NCI-H69 (cell line): ENCODE data around the gene MRPL23.

Experiments used
- DNase-seq: peaks from one replicate; lab custom pipeline; 2025; lab: John Stamatoyannopoulos, UW

Gene MRPL23

DNA sequence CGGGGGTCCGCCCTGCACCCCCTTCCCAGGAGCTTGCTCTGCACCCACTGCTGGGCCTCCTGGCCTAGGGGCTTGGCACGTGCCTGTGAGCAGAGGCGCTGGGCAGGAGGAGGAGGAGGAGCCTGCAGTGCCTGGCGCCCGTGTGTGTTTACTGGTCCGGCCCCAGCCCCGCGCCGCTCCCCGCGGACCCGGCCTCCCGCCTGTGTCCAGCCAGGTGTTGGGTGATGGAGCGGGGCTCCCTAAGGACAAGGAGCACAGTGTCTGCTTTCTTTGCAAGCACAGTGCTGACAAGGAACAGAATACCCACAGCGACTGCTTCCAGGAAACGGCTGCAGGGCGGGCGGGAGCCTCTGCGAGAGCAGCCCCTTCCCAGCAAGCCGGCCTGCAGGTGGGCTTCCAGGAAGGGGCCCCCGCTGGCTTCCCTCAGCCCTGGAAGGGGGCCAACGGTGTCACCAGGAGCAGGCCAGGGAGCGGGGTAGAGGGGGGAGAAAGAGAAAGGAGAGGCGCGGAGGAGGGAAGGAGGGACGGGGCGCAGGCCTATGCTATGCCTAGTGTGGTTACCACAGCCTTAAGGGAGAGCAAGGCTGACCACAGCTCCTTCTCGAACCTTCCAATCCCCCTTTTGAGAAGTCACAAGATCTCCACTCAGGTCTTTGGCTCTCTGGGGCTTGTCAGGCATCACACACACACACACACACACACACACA, 43.9 kb downstream of the MRPL23 start:
- DNase-seq = no peak

DNA sequence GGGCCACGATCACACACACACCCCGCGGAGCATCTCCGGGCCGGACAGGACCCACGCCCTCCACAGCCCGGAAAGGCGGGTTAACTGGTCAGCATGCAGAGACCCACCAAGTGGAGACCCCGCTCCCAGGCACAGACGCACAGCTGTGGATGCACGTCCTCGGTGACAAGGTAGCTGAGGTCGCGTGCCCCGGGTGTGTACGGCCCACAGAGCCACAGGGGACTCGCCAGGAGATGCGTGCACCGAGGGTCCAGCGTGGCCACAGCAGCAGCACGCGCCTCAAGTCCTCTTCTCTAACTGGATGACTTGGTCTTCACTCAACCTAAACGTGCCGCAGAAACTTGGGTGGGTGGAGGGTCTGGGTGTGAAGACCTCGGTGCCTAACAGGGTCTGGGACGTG, 45.0 kb downstream of the MRPL23 start:
- DNase-seq = no peak

DNA sequence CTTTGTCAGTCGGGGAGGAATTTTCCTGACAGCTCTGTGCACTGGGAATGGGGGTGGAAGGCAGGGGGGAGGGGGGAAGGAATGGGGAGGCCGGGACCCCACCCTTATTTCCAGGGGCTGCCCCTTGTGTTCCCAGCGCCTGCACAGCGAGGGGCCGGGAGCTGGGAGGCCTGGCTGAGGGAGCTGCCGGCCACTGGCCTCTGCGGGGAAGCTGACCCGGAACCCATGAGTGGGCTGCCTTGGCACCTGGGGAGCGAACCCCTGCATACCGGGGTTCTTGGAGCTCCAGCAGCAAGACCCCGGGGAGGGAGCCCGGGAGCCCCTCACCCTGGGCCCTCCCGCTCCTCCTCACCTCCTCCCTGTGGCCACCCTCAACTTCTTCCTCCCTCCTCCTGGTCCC, 47.0 kb downstream of the MRPL23 start:
- DNase-seq = no peak

DNA sequence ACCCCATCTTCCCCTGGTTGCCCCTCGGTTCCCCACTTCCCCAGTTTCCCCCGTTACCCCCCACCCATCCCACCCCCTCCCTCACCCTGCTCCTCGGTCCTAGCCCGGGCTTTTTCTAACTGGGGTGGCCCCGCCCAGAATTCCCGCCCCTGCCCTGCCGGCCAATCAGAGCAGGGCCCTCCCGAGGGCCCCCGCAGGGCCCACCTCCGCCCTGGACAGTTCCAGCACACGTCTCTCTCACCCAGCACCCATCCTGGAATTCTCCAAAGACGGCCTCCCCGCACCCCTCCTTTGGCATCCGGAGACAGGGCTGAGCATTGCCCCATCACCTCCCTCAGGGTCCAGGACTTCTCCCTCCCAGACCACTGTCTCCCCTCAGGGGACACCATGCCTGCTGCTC, 50.6 kb downstream of the MRPL23 start, which contains the start of gene H19:
Gene H19 (minus strand): TSS at position 88 of the 400 bp plus-strand sequence.
- DNase-seq = no peak

DNA sequence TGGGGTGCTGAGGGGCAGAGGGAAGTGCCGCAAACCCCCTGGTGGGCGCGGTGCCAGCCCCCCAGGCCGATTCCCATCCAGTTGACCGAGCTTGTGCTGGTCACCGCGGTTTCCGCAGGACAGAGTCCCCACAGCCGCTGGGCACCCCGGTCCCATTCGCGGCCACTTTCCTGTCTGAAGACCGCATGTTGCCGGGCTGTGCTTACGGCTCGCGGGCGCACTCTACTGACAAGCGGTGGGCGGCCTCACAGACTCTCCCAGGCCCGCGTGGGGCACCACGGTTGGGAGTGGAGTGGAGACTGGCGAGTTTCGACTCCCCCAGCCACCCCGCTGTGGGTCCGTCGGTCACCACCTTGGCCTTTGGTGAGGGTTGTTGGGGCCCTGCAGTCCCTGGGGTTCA, 51.2 kb downstream of the MRPL23 start:
- DNase-seq = no peak

DNA sequence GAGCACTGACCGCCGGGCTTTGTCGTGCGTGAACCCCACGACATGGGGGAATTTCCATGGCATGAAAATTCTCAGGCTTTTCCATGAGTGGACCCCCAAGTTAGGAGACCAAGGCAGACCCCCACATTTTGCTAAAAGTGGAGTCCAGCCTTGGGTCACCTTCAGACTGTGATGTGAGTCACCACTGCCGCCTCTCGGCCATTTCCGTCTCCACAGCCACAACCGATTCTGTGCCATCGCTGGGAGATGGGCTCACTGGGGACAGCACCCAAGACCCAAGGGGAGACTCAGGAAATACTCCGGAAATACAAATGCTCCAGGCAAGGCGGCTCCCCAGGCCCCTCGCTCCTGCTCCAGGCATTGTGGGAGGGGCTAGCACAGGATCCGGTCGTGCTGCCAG, 51.7 kb downstream of the MRPL23 start:
- DNase-seq = no peak

DNA sequence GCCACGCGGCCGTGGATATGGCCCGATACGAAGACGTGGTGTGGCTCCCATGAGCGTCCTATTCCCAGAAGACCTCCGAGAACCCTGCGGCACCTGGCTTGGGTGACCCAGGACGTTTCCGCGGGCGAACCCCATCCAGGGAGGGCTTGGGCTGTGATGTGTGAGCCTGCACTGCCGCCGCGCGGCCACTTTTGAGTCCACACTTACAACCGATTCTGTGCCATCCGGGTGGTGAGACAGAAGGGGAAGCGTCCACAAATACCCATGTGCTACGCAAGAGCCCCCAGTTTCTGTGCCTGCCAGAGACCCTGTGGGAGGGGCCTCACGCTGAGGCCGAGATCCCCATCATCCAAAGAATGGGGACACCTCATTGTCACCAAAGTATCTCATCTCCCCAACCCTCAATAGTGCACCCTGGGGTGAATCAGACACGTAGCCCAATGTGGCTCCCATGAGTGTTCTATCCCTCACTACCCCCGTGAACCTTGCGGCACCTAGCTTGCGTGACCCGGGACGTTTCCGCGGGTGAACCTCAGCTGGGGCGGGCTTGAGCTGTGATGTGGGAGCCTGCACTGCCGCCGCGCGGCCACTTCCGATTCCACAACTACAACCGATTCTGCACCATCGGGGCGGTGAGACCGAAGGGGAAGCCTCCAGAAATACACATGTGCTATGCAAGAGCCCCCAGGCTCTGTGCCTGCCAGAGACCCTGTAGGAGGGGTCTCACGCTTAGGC, 55.1 kb downstream of the MRPL23 start:
- no peak for DNase-seq

DNA sequence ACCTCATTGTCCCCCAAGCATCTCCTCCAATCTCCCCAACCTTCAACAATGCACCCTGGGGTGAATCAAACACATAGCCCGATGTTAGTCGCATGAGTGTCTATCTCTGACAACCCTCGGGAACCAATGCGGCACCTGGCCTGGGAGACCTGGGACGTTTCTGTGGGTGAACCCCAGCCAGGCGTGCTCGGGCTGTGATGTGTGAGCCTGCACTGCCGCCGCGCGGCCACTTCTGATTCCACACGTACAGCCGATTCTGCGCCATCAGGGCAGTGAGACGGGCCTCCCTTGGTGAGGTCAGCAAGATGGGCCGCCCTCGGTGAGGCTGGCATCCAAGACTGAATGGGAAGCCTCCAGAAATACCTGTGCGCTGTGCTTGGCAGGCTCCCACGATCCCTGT, 55.7 kb downstream of the MRPL23 start:
- no peak for DNase-seq

DNA sequence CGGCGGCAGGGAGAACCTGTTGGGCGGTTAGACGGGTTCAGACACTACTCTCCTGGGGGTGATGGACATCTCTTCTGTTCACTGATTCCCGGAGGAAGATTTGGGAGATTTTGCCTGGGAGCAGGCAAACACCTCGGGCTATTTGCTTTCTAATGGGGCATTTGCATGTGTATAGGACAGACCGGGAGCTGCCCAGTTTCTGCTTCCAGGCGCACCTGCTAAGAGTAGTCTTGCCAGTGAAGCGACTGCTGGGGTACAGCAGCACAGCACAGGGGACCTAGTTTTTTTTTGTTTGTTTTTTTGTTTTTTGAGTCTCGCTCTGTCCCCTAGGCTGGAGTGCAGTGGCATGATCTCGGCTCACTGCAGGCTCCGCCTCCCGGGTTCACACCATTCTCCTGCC, 57.3 kb downstream of the MRPL23 start:
- DNase-seq = no peak
